HG02571 (cell line): ENCODE data around the gene CBLB.
"Not testable (repeated sequence)": the region's sequence is repeated elsewhere in the genome, so short reads cannot be mapped to it uniquely, and the experiment has no call there.

ENCODE experiments used
- ATAC-seq: cut with Tn5 transposase; IDR thresholded peaks from one replicate; pipeline ENCODE4 v1.9.1; 2021; ENCODE audit warnings: mild to moderate bottlenecking, moderate library complexity; ENCODE audit not compliant: unreplicated experiment

CBLB gene

DNA sequence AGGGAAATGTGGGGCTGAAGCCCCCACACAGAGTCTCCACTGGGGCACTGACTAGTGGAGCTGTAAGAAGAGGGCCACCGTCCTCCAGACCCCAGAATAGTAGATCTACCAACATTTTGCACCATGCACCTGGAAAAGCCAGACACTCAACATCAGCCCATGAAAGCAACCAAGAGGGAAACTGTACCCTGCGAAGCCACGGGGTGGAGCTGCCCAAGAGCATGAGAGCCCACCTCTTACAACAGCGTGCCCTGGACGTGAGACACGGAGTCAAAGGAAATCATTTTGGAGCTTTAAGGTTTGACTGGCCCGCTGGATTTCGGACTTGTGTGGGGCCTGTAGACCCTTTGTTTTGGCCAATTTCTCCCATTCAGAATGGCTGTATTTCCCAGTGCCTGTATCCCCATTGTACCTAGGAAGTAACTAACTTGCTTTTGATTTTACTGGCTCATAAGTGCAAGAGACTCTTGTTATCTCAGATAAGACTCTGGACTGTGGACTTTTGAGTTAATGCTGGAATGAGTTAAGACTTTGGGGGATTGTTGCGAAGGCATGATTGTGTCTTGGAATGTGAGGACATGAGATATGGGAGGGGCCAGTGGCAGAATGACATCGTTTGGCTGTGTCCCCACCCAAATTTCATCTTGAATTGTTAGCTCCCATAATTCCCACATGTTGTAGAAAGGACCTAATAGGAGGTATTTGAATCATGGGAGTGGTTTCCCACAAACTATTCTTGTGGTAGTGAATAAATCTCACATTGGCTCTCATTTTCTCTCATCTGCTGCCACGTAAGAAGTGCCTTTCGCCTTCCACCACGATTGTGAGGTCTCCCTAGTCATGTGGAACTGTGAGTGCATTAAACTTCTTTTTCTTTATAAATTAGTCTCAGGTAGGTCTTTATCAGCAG, 105.8 kb downstream of the CBLB start:
- ATAC-seq, result no peak

DNA sequence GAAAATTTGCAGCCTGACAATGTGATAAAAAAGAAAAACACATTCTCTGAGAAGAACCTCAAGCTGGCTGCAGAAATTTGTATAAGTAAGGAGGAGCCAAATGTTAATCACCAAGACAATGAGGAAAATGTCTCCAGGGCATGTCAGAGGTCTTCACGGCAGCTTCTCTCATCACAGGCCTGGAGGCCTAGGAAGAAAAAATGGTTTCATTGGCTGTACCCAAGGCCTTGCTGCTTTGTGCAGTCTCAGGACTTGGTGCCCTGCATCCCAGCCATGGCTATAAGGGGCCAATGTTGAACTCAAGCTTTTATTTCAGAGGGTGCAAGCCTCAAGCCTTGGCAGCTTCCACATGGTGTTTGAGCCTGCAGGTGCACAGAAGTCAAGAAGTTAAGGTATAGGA, 106.6 kb downstream of the CBLB start:
- not testable (repeated sequence) for ATAC-seq

DNA sequence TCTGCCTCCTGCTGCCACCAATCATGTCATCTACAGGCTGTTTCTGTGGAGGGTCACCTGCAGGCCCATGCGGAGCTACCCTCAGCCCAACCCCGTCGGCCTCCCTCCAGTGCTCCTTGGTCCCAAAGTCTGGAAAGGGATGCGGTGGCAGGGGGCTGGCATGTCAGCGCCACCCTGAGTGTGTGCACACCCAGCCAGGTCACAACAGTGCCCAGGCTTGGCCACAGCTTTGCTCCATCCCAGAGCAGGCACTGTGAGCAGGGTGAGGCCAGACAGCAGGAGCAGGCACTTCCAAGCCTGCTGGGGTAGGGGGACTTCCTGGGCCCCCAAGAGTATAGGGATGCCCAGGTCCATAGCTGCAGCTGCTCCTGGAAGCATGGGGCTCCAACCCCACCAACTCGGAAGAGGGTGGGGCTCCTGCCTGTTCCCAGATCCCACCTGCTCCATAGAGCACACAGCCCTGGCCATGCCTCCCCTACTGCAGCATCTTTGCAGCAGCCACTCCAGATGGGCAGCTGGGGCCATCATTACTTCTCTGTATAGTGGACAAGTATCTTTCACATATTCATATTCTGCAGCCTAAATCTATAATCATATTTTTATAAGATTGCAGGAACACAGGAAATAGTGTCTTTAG, 109.3 kb downstream of the CBLB start:
- ATAC-seq, result no peak

DNA sequence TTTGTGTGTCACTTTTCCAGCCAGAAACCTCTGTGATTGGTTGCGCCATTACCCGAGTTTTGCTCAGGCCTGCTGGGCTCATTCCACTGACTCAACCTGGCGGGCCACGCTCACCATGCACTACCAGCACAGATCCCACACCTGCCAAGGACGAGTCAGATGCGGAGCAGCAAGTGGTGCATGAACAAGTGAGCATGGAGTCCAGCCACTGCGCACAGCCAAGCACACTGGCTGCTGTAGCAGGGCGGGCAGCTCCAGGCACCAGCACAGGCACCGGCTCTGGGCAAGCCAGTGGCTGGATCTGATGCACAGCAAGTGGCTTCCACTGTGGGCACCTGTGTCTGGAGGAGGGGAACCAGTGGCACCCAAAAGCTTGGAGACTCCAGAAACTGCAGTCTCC, 110.4 kb downstream of the CBLB start:
- ATAC-seq, result no peak

DNA sequence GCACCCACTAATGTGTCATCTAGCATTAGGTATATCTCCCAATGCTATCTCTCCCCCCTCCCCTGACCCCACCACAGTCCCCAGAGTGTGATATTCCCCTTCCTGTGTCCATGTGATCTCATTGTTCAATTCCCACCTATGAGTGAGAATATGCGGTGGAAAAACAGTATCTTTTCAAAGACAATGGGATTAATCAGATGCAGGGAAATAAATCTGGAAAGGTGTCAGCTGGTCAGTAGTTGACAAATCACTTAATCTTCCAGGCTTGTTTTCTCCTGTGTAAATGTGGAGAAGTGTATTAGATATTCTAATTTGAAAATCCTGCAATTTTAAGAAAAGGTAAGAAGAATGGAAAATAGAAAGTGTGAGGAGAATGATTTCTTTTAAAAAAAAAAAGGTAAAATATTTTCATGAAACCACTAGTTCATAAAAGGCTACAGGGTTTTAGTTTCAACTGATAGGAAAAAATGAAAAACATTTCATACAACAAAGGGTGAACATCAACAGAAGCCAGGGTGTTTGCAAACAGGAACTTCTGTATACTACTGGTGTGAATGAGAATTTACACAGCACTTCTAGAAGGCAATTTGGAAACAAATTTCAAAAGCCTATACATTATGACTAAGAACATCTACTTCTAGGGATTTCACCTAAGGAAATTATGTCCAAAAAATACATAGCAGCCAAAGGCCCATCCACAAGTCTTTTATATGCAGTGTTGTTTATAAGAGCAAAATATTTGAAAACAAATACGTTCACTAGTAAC, 113.5 kb downstream of the CBLB start:
- ATAC-seq, result no peak

DNA sequence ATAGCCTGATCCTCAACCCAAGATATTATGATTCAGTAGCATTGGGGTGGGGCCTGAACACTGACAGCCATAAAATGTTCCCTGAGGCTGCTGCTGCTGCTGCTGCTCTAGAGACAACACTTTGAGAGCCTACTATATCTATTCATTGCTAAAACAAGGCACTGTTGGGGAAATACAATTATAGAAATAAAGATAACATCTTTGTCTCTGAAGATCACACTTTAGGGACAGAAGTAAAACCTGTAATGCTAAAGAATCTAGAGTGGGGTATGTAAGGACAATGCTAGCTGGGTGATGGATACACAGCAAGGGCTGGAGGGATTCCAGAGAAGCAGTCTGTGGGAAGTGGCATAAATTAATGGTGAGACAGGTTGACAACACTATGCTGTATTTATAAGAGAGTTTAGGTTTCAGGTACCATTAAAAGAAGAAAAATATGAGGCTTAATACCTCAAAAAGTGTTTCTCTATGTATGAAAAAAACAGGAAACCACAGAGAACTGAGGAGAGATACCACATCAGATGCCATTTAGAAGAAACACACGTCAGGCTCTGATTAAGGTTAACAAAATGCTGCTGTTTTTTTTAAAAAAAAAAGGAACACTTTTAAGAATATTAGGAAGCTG, 115.9 kb downstream of the CBLB start:
- no peak for ATAC-seq

DNA sequence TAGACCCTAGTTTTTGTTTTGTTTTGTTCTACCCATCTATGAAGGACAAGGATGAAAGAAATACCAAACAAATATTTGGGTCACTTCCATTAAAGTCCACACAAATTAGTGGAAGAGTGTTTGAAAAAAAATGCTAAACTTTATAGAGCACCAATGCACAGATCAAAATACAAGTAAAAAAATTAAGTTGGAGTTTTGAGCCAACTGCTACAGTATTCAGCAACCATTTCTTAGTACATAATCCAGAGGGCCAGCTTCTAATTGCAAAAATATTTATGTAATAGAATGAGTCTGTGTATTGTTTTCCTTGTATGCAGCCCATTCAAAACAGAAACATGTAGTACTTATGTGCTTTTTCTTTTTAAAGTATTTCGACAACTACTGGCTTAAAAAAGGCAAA, 121.1 kb downstream of the CBLB start:
- no peak for ATAC-seq

DNA sequence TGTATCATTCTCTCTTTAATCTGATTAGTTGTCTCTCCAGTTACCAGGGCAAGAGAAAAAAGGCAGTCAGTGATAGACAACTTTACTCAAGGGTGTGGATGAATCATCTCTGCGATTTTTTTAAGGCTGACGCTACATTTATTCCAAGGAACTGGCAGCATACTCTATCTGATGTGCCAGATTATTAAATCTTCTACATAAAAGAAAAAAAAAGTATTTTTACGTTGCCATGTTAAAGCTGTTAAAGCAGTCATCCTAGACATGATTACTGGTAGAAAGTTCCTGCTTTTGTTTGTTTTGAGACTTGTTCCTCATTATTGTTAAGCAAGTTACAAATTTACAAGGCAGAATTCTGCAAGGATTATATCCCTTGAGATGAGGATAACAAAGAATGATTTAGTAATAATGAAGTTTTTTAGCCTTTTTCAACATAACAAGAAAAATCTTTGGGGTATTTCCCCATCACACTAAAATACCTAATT, 121.7 kb downstream of the CBLB start:
- no peak for ATAC-seq

DNA sequence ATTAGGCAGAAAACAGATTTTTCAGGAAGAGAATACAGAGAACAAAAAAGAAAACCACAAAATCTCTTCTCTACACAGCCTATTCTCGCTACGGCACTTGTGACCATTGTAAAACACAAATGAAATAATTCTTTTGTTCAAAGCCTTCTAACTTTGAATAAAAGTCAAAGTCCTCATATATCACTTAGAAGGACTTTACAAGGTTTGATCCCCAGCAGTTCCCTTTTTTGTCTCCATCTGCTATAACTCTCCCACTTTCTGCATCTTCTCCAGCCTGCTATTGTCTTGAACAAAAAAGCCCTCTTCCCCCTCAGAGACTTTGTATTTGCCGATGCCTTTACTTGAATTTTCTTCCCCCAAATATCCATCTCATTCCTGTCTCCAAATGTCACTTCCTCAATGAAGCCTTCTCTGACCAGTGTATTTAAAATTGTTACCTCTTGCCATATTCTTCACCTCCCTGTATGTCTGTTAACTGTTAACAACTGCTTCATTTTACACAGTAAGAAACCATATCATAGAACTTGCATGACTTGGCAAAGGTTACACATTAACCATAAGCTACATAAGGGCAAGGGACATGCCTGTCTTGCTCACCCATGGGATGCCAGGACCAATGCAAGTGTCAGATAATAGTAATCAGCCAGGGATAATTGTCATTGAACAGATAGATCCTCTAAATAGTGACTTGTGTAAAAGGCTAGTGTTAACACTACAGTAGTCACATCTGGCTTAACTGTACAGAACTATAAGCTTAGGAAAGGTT, 122.4 kb downstream of the CBLB start:
- no peak for ATAC-seq

DNA sequence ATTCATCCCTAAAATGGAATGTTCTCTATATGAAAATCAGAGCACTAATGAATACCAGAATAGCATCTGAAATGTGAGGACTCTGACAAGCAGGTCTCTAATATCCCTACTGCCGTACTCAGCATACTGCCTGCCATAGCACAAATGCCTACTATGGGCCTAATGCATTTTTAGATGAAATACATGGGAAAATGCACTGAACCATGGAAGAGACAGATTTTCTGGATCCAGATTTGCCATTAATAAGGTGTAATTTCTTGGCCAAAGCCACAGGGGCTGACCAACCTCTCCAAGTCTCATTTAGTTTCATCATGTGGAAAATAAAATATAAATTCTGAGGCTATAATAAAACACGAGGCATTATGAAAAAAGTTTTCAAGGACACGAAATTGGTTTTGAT, 123.8 kb downstream of the CBLB start:
- ATAC-seq, result no peak

DNA sequence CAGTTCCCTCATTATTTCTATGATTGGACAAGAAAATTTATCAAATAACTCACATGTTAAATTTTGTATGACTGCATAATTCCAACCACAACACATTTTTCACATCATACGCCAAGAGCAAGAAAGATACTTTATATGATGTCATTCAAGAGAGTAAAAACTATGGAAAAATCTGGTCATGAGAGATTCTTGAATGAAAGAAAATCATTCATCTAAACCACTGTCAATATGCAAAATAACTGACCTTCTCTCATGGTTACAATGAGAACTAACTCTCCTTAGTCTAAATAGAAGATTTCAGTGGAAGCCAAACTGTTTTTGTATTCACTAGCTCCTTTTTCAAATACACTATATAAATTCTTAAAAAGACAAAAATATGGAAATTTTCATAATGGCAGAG, 124.6 kb downstream of the CBLB start:
- no peak for ATAC-seq

DNA sequence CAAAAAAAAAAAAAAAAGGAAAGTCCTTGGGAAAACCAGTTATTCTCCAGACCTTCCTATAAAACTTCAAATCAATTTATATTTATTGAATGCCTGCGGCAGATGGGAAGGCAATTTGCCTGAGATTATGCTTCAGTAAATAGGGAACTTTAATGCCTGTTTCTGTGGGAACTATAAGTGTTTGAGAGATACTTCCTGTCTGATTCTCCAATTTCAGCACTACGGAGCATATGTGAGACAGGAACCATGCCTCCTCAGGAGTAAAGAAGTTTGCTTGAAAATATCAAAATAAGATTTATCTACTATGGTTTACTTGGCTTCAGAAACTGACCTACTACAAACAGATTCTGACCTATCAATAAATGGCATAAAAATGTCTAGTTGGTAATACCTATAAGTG, 135.5 kb downstream of the CBLB start:
- ATAC-seq, result no peak

DNA sequence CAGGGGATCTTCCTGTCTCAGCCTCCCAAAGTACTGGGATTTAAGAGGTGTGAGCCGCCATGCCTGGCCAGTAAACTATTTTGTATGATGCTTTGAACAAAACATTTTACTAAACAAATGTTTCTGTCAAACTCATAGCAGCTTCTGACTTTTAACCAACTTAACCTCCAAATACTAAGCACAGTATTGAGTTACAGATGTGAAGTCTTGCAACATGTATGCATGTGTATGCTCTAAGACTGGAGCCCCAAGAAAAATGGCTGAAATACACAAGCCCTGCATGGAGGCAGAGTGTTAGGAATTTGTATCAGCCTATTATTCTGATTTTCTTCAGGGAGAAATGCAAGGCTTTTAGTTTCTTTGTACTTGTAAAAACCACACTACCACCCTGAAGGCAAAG, 137.1 kb downstream of the CBLB start:
- no peak for ATAC-seq

DNA sequence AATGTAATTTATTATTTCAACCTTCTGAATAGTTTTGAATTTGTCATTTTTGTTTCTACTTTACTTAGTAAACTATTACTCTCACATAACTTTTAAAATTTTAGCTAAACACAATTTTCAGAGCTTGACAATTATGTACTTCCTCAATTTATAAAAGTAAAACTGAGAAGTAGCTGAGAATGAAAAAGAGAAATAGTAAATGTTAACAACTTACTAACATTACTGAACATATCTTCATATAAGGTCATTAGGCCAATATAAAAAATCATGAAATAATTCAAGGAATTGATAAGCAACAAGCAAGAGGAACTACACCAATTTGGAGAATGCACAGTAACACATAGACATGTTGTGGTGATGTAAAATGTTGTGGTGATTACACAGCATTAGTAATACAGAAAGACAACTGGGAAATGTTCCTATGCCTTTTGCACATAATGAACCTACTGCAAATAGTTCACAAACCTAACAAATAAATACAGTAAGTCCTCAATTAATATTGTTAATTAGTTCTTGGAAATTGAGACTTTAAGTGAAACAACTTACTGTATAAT, 137.9 kb downstream of the CBLB start:
- ATAC-seq, result no peak

DNA sequence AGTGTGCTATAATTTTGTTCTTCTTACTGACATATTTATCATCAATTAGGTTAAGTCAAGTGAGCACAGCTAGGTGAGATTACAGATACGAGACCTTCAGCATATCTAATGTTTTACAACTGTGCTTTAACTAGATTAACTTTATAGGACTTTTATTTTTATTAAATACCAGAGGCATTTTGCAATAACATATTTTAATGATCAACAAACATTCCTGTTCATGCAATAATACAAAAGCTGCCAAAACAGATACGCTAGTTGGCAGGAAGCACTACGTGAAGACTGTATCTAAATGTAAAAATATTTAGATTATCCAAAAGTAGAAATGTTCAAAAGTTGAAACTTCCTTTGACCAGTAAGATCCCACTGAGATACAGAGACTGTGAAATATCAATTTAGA, 139.1 kb downstream of the CBLB start:
- ATAC-seq, result no peak

DNA sequence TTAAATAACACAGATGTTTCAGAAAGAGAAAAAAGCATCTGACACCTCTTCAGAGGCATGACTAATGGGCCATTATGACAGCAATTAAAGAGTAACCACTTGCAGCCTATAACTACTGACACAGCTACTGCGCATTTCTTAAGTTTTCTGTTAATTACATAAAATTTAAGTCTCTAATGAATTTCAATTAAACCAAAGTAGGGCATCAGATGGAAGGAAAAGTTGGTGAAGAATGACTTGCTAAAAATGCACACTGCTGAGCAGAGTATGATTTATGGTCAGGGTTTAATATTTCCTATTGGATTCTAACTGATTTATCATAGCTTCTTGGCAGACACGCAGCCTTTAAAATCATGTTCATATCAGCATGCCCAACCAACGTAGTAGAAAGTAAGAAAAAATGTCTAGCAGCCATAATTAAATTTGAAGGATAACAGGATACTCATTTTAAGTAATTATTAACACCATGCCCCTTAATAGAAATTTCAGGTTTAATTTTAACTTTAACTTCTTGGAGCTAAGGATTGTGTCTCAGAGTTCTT, 140.0 kb downstream of the CBLB start:
- no peak for ATAC-seq

DNA sequence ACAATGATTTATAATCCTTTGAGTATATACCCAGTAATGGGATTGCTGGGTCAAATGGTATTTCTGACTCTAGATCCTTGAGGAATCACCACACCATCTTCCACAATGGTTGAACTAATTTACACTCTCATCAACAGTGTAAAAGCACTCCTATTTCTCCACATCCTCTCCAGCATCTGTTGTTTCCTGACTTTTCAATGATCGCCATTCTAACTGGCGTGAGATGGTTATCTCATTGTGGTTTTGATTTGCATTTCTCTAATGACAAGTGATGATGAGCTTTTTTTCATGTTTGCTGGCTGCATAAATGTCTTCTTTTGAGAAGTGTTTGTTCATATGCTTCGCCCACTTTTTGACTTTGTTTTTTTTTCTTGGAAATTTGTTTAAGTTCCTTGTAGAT, 141.8 kb downstream of the CBLB start:
- not testable (repeated sequence) for ATAC-seq

DNA sequence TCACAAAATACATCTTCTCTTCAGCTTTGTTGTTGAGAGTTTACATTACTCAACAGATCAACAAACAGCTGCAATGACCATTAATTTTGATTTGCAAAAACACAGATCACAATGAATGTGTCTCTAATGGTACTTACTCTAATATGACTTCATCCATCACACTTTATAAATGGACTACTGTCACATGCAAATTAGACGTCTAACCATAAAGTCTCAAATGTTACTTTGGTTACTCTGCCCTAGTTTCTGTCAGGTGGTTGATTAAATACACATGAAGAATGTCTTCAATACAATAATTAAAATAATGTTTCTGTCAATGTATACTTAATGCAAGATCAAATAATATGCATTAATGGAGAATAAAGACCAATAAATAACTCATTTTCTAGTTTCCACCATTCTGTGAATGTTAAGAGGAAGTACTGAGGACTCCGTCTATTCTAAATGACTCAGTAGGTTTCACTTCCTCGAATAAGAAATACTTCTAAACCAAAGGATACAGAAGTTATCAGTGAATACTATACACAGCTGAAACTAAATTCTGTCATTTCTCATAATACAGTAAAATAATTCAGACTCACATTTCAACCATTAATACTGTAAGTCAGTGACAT, 145.8 kb downstream of the CBLB start:
- peak; percentile 100 for ATAC-seq

DNA sequence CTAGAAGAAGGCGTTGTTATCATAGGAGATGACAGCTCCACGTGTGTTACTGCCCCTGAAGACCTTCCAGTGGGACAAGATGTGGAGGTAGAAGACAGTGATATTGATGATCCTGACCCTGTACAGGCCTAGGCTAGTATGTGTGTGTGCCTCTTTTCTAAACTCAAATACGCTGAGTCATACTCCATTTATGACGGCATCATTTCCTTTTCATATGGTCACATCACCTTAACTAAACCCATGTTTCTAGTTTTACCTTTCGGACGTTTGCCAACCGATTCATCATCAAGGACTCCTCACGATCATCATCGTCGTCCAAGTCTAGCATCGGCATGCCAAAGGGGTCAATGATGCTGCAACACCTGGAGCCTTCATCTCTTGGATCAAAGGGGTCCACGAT, 149.0 kb downstream of the CBLB start:
- no peak for ATAC-seq
